ENCODE results near the gene PEPD.

GRCh38 chr19:33427801-33428626, 93.6 kb downstream of the PEPD start:
- TF ChIP-seq, protein P1, sequence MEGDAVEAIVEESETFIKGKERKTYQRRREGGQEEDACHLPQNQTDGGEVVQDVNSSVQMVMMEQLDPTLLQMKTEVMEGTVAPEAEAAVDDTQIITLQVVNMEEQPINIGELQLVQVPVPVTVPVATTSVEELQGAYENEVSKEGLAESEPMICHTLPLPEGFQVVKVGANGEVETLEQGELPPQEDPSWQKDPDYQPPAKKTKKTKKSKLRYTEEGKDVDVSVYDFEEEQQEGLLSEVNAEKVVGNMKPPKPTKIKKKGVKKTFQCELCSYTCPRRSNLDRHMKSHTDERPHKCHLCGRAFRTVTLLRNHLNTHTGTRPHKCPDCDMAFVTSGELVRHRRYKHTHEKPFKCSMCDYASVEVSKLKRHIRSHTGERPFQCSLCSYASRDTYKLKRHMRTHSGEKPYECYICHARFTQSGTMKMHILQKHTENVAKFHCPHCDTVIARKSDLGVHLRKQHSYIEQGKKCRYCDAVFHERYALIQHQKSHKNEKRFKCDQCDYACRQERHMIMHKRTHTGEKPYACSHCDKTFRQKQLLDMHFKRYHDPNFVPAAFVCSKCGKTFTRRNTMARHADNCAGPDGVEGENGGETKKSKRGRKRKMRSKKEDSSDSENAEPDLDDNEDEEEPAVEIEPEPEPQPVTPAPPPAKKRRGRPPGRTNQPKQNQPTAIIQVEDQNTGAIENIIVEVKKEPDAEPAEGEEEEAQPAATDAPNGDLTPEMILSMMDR (IDR thresholded peaks at IDR 0.05): no peak
- TF ChIP-seq POLR2A (IDR thresholded peaks at IDR 0.05) (no peak), POLR2AphosphoS5 (IDR thresholded peaks at IDR 0.05) (no peak)

Data from transverse colon (tissue), 4 donors.